ENCODE results near the gene STK25. TPM values are rescaled to one million over a fixed set of nuclear protein-coding genes. Genes with fewer than 3 reads are reported as not detected.

Gene STK25
- total and polyA plus RNA-seq, 2 experiments from 2014 or later = 125 to 304 TPM

GRCh38 chr2:241534293-241534692 lies 25.9 kb upstream of the STK25 start:
- no peak overlapping the region for H3K27ac ChIP-seq (ENCODE audit: low read depth)
- Mint-ChIP-seq H3K4me1 (peaks cover 6% of the 10 kb centered on the region; the same call in 1 of the 3 replicates), H3K27me3 (ENCODE audit: insufficient read depth, low read depth, poor library complexity) (peaks cover 11% of the 10 kb centered on the region), H3K36me3 (ENCODE audit: low read depth) (no peaks in the 10 kb centered on the region), H3K27ac (no peak overlapping the region), H3K4me3 (no peak overlapping the region), H3K9me3 (no peaks in the 10 kb centered on the region)
- no peak for TF ChIP-seq ETS1 (IDR thresholded peaks at IDR 0.05)
- no peak for TF ChIP-seq EZH2 (IDR thresholded peaks at IDR 0.05; ENCODE audit: low read depth, unreplicated experiment)
- TF ChIP-seq ZNF114 (CRISPR knock-in tag; IDR thresholded peaks at IDR 0.05) = no peak
- no peak for TF ChIP-seq NANOG (IDR thresholded peaks at IDR 0.05; ENCODE audit: borderline replicate concordance)
- no peak for TF ChIP-seq ZNF462 (CRISPR knock-in tag; IDR thresholded peaks at IDR 0.05)
- no peak for TF ChIP-seq CTCF (conservative IDR thresholded peaks at IDR 0.05; ENCODE audit: low read depth in 2 of 2)
- TF ChIP-seq POLR2AphosphoS5 (IDR thresholded peaks at IDR 0.05; ENCODE audit: low read depth) = no peak
- no peak for TF ChIP-seq EZH2phosphoT487 (IDR thresholded peaks at IDR 0.05; ENCODE audit: unreplicated experiment)
- no peak for TF ChIP-seq JUNB (IDR thresholded peaks at IDR 0.05; ENCODE audit: unreplicated experiment)
- TF ChIP-seq REST (IDR thresholded peaks at IDR 0.05; ENCODE audit: unreplicated experiment) = no peak
- TF ChIP-seq CREB1 (CRISPR knock-in tag; IDR thresholded peaks at IDR 0.05; ENCODE audit: low read depth) = no peak
- TF ChIP-seq ZNF331 (CRISPR knock-in tag; IDR thresholded peaks at IDR 0.05; ENCODE audit: low read depth) = no peak
- no peak for TF ChIP-seq STAT1 (IDR thresholded peaks at IDR 0.05; ENCODE audit: unreplicated experiment)
- H3K9me2 ChIP-seq (ENCODE audit: insufficient read depth) = no peaks in the 10 kb centered on the region
- no peaks in the 10 kb centered on the region for H3F3A ChIP-seq (replicated peaks; ENCODE audit: low read depth)
- no peak overlapping the region for H3K4me3 ChIP-seq
- H3K4me2 ChIP-seq = no peak overlapping the region
- no peaks in the 10 kb centered on the region for H3K79me2 ChIP-seq (replicated peaks; ENCODE audit: insufficient read depth)
- H3K36me3 ChIP-seq (ENCODE audit: insufficient read depth) = no peaks in the 10 kb centered on the region
- DNase-seq (ENCODE audit: low spot score) = no peak
- H2AFZ ChIP-seq = no peak overlapping the region
- no peak for ATAC-seq
- H3K27me3 ChIP-seq (ENCODE audit: insufficient read depth) = no peaks in the 10 kb centered on the region
- H4K20me1 ChIP-seq (replicated peaks; ENCODE audit: insufficient read depth) = no peaks in the 10 kb centered on the region
- H3K4me1 ChIP-seq (ENCODE audit: insufficient read depth) = no peaks in the 10 kb centered on the region
